NCI-H524 treated with DMSO at 0.1 percent for 48 hours (cell line): ENCODE measurements around the gene NLRP1.
"Not testable (repeated sequence)": the region's sequence is repeated elsewhere in the genome, so short reads cannot be mapped to it uniquely, and the experiment has no call there.

ENCODE experiments used
- DNase-seq: peaks from one replicate; lab custom pipeline; 2025; lab: John Stamatoyannopoulos, UW

The NLRP1 gene

GRCh38 chr17:5587438-5588032 is 3.2 kb upstream of the NLRP1 start:
- DNase-seq, result no peak

GRCh38 chr17:5585836-5586521 is 1.7 kb upstream of the NLRP1 start:
- DNase-seq, result no peak

- no peak for DNase-seq
These were observed 1.0 kb upstream of the NLRP1 start for GRCh38 chr17:5585287-5585794.

GRCh38 chr17:5583426-5584382 is 605 bp downstream of the NLRP1 start:
- DNase-seq, result no peak

- DNase-seq, result no peak
These were observed 1.8 kb downstream of the NLRP1 start for GRCh38 chr17:5582209-5583185.

DNA sequence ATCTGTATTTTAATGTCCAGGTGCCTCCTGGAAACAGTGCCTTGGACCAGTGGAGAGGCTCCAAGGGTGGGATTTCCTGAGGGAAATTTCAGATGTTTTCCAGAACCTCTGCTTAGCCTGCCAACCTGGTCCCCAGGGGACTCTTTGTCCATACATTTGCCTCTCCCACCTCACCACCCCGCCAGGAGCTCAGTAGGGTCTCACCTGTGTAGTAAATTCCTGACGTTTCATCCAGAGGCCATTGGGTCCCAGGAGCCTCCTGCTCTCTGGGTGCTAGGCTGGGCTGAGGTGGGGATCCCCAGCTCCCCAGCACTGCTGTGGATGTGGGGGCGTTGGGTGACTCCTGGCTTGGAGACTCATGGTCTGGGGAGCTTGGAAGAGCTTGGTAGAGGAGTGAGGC is 2.7 kb downstream of the NLRP1 start:
- DNase-seq, result no peak

- DNase-seq, result no peak
These were observed 3.3 kb downstream of the NLRP1 start for GRCh38 chr17:5580969-5581368.

DNA sequence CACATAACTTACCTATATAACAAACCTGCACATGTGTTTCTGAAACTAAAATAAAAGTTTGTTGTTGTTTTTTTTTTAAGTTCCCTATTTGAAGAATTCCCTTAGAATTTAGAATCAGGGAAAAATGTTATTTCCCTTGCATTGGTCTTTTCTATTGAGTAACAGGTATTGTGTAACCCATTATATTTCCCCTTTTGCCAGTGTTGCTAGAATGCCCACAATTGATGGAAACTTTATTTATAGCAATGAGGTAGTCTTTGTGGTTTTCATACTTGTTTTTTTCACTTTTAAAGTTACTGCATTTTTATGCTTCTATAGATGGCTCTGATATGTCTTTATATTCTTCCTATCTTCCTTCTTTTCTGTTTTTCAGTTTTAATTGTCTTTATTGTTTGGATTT is 3.9 kb downstream of the NLRP1 start:
- no peak for DNase-seq

- DNase-seq, result not testable (repeated sequence)
These were observed 5.5 kb downstream of the NLRP1 start for GRCh38 chr17:5578768-5579167.

GRCh38 chr17:5573017-5573416 is 11.3 kb downstream of the NLRP1 start:
- DNase-seq, result not testable (repeated sequence)

- no peak for DNase-seq
These were observed 13.0 kb downstream of the NLRP1 start for GRCh38 chr17:5571281-5571680.

DNA sequence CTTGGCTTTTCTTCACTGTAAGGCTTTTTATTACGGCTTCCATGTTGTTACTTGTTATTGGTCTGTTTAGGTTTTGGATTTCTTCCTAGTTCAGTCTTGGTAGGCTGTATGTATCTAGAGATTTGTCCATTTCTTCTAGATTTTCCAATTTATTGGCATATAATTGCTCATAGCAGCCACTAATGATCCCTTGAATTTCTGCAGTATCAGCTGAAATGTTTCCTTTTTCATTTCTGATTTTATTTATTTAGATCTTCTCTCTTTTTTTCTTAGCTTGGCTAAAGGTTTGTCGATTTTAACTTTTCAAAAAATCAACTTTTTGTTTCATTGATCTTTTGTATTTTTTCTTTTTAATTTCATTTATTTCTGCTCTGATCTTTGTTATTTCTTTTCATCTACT is 18.5 kb downstream of the NLRP1 start:
- DNase-seq, result no peak

- DNase-seq, result no peak
These were observed 20.9 kb downstream of the NLRP1 start for GRCh38 chr17:5563456-5563855.

GRCh38 chr17:5562661-5563360 is 21.5 kb downstream of the NLRP1 start:
- no peak for DNase-seq

DNA sequence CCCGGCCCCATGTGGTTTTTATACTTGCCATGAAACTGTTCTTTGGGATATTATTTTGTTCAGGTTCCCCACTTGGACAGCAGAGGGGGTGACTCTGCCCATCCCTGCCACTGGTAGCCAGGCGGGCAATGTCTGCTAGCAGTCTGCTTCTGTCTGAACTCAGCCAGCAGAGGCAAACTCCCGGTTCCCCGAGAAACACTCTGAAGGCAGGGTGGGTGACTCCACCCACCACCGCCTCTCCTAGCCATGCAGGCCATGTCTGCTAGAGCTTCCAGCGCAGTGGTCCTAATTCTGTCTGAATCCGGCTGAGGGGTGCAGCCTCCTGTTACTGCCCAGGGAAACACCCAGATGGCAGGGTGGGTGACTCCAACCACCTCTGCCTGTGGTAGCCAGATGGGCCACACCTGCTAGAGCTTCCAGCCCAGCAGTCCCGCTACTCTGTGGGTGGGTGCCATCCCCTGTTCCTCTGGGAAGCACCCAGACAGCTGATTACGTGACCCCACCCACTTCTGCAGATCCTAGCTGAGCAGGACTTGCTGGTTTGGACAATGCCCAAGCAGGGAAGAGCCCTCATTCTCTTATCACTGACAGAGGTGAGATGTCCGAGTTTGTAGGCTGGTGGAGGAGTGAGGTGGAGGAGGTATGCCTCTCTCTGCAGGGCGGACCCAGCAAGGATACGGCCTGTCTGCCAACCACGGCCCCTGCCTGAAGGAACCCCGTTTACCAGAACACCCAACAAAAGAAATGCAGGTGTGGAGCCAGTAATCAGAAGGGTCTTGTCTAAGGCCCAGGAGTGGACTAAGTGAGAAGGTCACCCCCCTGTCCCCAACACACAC is 22.4 kb downstream of the NLRP1 start:
- DNase-seq, result no peak

- DNase-seq, result no peak
These were observed 23.8 kb downstream of the NLRP1 start for GRCh38 chr17:5560361-5560988.

DNA sequence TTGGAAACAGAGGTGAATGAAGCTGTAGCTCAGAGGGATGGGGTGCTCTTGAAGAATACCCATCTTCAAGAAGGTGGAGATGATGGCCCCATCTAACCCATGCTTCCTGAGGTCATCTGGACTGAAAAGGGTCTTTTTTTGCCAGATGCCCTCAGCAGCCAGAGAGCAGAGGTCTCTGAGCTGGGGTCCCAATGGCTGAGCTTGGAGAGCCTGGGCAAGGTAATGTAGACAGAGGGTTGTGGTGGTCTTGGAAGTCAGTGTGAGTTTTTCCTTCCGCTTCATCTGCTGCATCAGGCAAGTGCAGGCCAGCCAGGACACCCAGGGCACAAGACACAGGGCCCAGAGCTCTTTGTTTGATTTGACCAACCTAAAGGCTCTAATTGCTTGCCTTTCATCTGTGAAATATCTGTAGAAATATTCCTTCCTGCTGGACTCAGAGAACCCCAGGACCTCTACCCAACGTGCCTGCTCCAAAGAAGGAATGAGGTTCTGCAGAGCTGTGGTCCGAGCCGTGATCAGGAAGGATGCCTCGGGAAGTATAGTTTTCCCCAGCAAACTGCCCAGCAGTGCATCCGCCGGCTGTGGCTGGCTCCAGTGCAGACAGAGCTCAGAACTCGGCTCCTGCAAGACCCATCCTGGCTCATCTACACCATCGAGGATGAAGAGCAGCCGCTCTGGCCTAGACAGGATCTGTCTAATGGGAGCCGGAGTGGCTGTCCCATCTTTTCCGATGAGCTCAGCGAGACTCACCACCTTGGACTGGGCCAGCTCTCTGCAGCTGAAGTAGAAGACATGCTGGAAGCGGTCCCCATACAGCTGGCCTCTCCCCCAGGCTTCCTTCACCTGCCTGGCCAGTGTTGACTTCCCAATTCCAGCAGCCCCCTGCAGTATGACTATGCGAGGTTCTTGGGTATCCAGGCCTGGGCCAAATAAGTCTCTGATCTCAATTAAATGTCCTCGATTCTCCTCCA is 25.2 kb downstream of the NLRP1 start:
- no peak for DNase-seq

GRCh38 chr17:5557990-5558389 is 26.3 kb downstream of the NLRP1 start:
- no peak for DNase-seq
